Ureter (tissue), 1 donor: ENCODE results near the gene POU6F2. TPM values are rescaled to one million over a fixed set of nuclear protein-coding genes. Genes with fewer than 3 reads are reported as not detected.

Experiments
- DNase-seq: peaks from one replicate; pipeline ENCODE4 v3.0.0-alpha.2; 2020; ENCODE audit warnings: low spot score
- total RNA-seq: library from RNA; stranded (reverse); gene quantifications from one replicate; pipeline ENCODE4 v1.2.4, GENCODE V29; 2023
- donor health status: DM: yes; HTN: yes; CAD: no.

The POU6F2 gene
- total RNA-seq, 1 donor from 2014 or later = 0.39 TPM

GRCh38 chr7:39433550-39433949 is 455.8 kb downstream of the POU6F2 start:
- no peak for DNase-seq

- DNase-seq = no peak
Observed at GRCh38 chr7:39434012-39434411, 456.3 kb downstream of the POU6F2 start.

- DNase-seq = no peak
Observed at GRCh38 chr7:39446546-39446945, 468.8 kb downstream of the POU6F2 start.

GRCh38 chr7:39451901-39452300 is 474.2 kb downstream of the POU6F2 start:
- DNase-seq = no peak

GRCh38 chr7:39453743-39454355 is 476.1 kb downstream of the POU6F2 start:
- DNase-seq = no peak

GRCh38 chr7:39458061-39458745 is 480.5 kb downstream of the POU6F2 start:
- DNase-seq = no peak

GRCh38 chr7:39459636-39460035 is 481.9 kb downstream of the POU6F2 start:
- no peak for DNase-seq

- no peak for DNase-seq
Observed at GRCh38 chr7:39460486-39460885, 482.8 kb downstream of the POU6F2 start.

- no peak for DNase-seq
Observed at GRCh38 chr7:39461263-39461820, 483.6 kb downstream of the POU6F2 start.

- DNase-seq = no peak
Observed at GRCh38 chr7:39463252-39463651, 485.5 kb downstream of the POU6F2 start.

GRCh38 chr7:39464350-39465054 is 486.8 kb downstream of the POU6F2 start:
- no peak for DNase-seq

- DNase-seq = peak; percentile 61
Observed at GRCh38 chr7:39465055-39465929, 487.6 kb downstream of the POU6F2 start.

GRCh38 chr7:39468261-39468660 is 490.6 kb downstream of the POU6F2 start:
- no peak for DNase-seq

- no peak for DNase-seq
Observed at GRCh38 chr7:39468808-39469374, 491.2 kb downstream of the POU6F2 start.

- DNase-seq = no peak
Observed at GRCh38 chr7:39480901-39481300, 503.2 kb downstream of the POU6F2 start.

GRCh38 chr7:39488467-39489393 is 511.0 kb downstream of the POU6F2 start:
- DNase-seq = no peak

GRCh38 chr7:39490296-39490695 is 512.6 kb downstream of the POU6F2 start:
- no peak for DNase-seq

GRCh38 chr7:39493934-39494333 is 516.2 kb downstream of the POU6F2 start:
- DNase-seq = no peak

GRCh38 chr7:39501358-39501757 is 523.6 kb downstream of the POU6F2 start:
- no peak for DNase-seq

GRCh38 chr7:39504963-39505362 is 527.3 kb downstream of the POU6F2 start:
- DNase-seq = no peak
